Measurements from ENCODE around the gene MARCKSL1. TPM values are rescaled to one million over a fixed set of nuclear protein-coding genes. Genes with fewer than 3 reads are reported as not detected.

Gene MARCKSL1
- total and polyA plus RNA-seq, 2 of the 13 experiments (the other 11 are each of a cell fraction or from before 2014, with no cell fraction given): 81.9 to 155 TPM

GRCh38 chr1:32353431-32353830 lies 17.4 kb upstream of the MARCKSL1 start:
- Histone ChIP-seq H3K27me3 (ENCODE audit: control insufficient read depth in 1 of 2, insufficient read depth in 2 of 2, low read length in 2 of 2) (no peaks in the 10 kb centered on the region), H3K9ac (ENCODE audit: insufficient read depth, low read depth, low read length) (no peak overlapping the region; the same call in 1 of the 2 replicates), H3K79me2 (ENCODE audit: insufficient read depth, low read length) (no peaks in the 10 kb centered on the region), H3K36me3 (replicated peaks in 1 of 2; ENCODE audit: control insufficient read depth in 1 of 2, insufficient read depth in 2 of 2, low read length in 2 of 2) (no peaks in the 10 kb centered on the region), H3K4me2 (ENCODE audit: low read depth, low read length) (peak overlapping the region; percentile 80), H3K9me3 (ENCODE audit: low read length) (no peaks in the 10 kb centered on the region), H3K4me1 (ENCODE audit: insufficient read depth, low read length) (peaks cover 63% of the 10 kb centered on the region), H4K20me1 (ENCODE audit: insufficient read depth, low read length) (no peaks in the 10 kb centered on the region), H3K4me3 (replicated peaks in 1 of 3; ENCODE audit: insufficient read depth in 1 of 3, low read depth in 2 of 3, low read length in 3 of 3) (no peak overlapping the region), H2AFZ (ENCODE audit: low read length) (no peak overlapping the region), H3K27ac (ENCODE audit: extremely low read length, insufficient read depth, low read length) (peak overlapping the region; percentile 92)
- WGBS (ENCODE audit: low lambda C conversion rate): 90% methylated on average over 2 of the region's 2 CpGs
- CTCF ChIA-PET (ENCODE audit: low intra/inter-chr PET ratio, low total read pairs): no interaction called here
- FAIRE-seq: no peak
- BruUV-seq (replicated peaks): no TSS peak
- in situ Hi-C loops (cut with HindIII; ENCODE audit: extremely low pct_ligation_motif_present, low pct_unique_long_range_greater_than_20kb): no loop called here
- POLR2A ChIA-PET: interaction anchor here (1.0 to 10.1 kb wide), 9 partner anchors 11 to 138 kb away, joined by 3 to 222 read pairs (median 17); partner anchors contain the start of genes BSDC1, HDAC1 and MARCKSL1
- TF ChIP-seq, protein P1, sequence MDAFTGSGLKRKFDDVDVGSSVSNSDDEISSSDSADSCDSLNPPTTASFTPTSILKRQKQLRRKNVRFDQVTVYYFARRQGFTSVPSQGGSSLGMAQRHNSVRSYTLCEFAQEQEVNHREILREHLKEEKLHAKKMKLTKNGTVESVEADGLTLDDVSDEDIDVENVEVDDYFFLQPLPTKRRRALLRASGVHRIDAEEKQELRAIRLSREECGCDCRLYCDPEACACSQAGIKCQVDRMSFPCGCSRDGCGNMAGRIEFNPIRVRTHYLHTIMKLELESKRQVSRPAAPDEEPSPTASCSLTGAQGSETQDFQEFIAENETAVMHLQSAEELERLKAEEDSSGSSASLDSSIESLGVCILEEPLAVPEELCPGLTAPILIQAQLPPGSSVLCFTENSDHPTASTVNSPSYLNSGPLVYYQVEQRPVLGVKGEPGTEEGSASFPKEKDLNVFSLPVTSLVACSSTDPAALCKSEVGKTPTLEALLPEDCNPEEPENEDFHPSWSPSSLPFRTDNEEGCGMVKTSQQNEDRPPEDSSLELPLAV (CRISPR knock-in tag; conservative IDR thresholded peaks at IDR 0.05; ENCODE audit: low read depth): no peak
- TF ChIP-seq ARNT2 (CRISPR knock-in tag; IDR thresholded peaks at IDR 0.05; ENCODE audit: low read depth): no peak
- TF ChIP-seq SKIL (CRISPR knock-in tag; IDR thresholded peaks at IDR 0.05; ENCODE audit: borderline replicate concordance): no peak
- no peak for TF ChIP-seq MTA1 (CRISPR knock-in tag; IDR thresholded peaks at IDR 0.05; ENCODE audit: borderline replicate concordance)
- TF ChIP-seq, protein P2, sequence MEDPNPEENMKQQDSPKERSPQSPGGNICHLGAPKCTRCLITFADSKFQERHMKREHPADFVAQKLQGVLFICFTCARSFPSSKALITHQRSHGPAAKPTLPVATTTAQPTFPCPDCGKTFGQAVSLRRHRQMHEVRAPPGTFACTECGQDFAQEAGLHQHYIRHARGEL (CRISPR knock-in tag; IDR thresholded peaks at IDR 0.05): no peak
- intact Hi-C loops (cut with micrococcal nuclease; ENCODE audit: unreplicated experiment): no loop called here
- ATAC-seq: no peak
- no peak for DNase-seq (ENCODE audit: low spot score)

All from HepG2 (cell line).